B cell (primary cell): ENCODE measurements around the gene ZBTB21. TPM values are rescaled to one million over a fixed set of nuclear protein-coding genes. Genes with fewer than 3 reads are reported as not detected.

Experiments
- ATAC-seq: fragments of 200-7000 bp; cut with Tn5 transposase; one replicate; pipeline ENCODE4 v1.10.0; 2021; ENCODE audit warnings: low read depth, mild to moderate bottlenecking, moderate number of reproducible peaks, moderate library complexity
- CTCF ChIA-PET: fragments of 350-600 bp; sonication (Branson Sonifier 250); formaldehyde crosslinking; loops from one replicate; lab custom pipeline; 2021; ENCODE audit warnings: antibody characterized with exemption, inconsistent platforms; lab: Charles Lee
- POLR2A ChIA-PET: fragments of 350-600 bp; sonication (Branson Sonifier 250); formaldehyde crosslinking; loops from one replicate; lab custom pipeline; 2021; ENCODE audit warnings: antibody characterized with exemption; lab: Charles Lee
- DNase-seq: peaks from one replicate; pipeline ENCODE4 v3.0.0; 2013
- H2AFZ ChIP-seq: 2 replicates; pipeline ENCODE4 v1.6.1; 2012; ENCODE audit warnings: mild to moderate bottlenecking, low read depth, low read length; ENCODE audit not compliant: insufficient read depth, poor library complexity, severe bottlenecking
- H3K27ac ChIP-seq, 2 donors: 1 replicate in 1 of 2; 2 replicates in 1 of 2; pipeline ENCODE4 v1.5.1; 2012 to 2013; ENCODE audit warnings: low read length in 2 of 2, mild to moderate bottlenecking in 2 of 2, moderate library complexity in 1 of 2
- H3K27me3 ChIP-seq, 4 experiments: fragments of 200-600 bp in 1 of 4; sonication (generic) in 1 of 4; replicated peaks in 1 of 4; 1 replicate in 2 of 4; 2 replicates in 2 of 4; pipeline versions ENCODE4 v1.6.1 to v1.7.0; 2013 to 2016; ENCODE audit warnings: low read length in 3 of 4, mild to moderate bottlenecking in 2 of 4, mixed read lengths in 1 of 4, moderate library complexity in 1 of 4; ENCODE audit not compliant: insufficient read depth in 4 of 4, control insufficient read depth in 3 of 4; ENCODE audit errors: control extremely low read depth in 1 of 4
- H3K36me3 ChIP-seq, 2 experiments: replicated peaks in 1 of 2; 1 replicate in 1 of 2; 2 replicates in 1 of 2; pipeline versions ENCODE4 v1.6.1 to v1.7.1; 2013; ENCODE audit warnings: low read length in 1 of 2; ENCODE audit not compliant: insufficient read depth in 2 of 2, control insufficient read depth in 1 of 2; ENCODE audit errors: control extremely low read depth in 1 of 2, extremely low read depth in 1 of 2
- H3K4me1 ChIP-seq, 2 donors: fragments of 200-600 bp in 1 of 2; sonication (generic) in 1 of 2; 1 replicate in 1 of 2; 2 replicates in 1 of 2; pipeline versions ENCODE4 v1.5.1 to v1.6.1; 2013 to 2017; ENCODE audit warnings: low read length in 2 of 2; ENCODE audit not compliant: control insufficient read depth in 2 of 2, insufficient read depth in 2 of 2
- H3K4me2 ChIP-seq: replicated peaks from 2 replicates; pipeline ENCODE3; 2012; ENCODE audit warnings: mild to moderate bottlenecking, low read depth, low read length; ENCODE audit not compliant: poor library complexity, severe bottlenecking
- H3K4me3 ChIP-seq, 5 experiments: fragments of 200-600 bp in 1 of 5; sonication (generic) in 1 of 5; 1 replicate in 3 of 5; 2 replicates in 2 of 5; pipeline versions ENCODE4 v1.5.1 to v1.7.0; 2011 to 2016; ENCODE audit warnings: low read length in 4 of 5, mild to moderate bottlenecking in 4 of 5, low read depth in 2 of 5, control low read depth in 1 of 5, moderate library complexity in 1 of 5; ENCODE audit not compliant: insufficient read depth in 1 of 5; ENCODE audit errors: control extremely low read depth in 1 of 5, extremely low read depth in 1 of 5
- H3K79me2 ChIP-seq: fragments of 200-600 bp; sonication (generic); one replicate; pipeline ENCODE4 v1.6.0; 2016; ENCODE audit warnings: low read length; ENCODE audit not compliant: control insufficient read depth, insufficient read depth
- H3K9ac ChIP-seq: fragments of 200-600 bp; sonication (generic); 2 replicates; pipeline ENCODE4 v1.6.1; 2017; ENCODE audit warnings: mild to moderate bottlenecking, low read length, moderate library complexity
- H3K9me3 ChIP-seq, 3 donors: one replicate each; pipeline versions ENCODE4 v1.6.1 to v1.7.1; 2013; ENCODE audit warnings: low read length in 2 of 3; ENCODE audit not compliant: control insufficient read depth in 2 of 3, insufficient read depth in 1 of 3; ENCODE audit errors: control extremely low read depth in 1 of 3
- H4K20me1 ChIP-seq: 2 replicates; pipeline ENCODE4 v1.6.0; 2012; ENCODE audit warnings: mild to moderate bottlenecking, low read length; ENCODE audit not compliant: insufficient read depth, control insufficient read depth, poor library complexity, severe bottlenecking
- H3K27ac Mint-ChIP-seq: one replicate; pipeline ENCODE4 v1.8.0; 2021; ENCODE audit warnings: mixed read lengths
- H3K27me3 Mint-ChIP-seq: one replicate; pipeline ENCODE4 v1.8.0; 2021; ENCODE audit warnings: mixed read lengths
- H3K4me1 Mint-ChIP-seq: one replicate; pipeline ENCODE4 v1.8.0; 2021; ENCODE audit warnings: mixed read lengths
- H3K4me3 Mint-ChIP-seq: one replicate; pipeline ENCODE4 v1.8.0; 2021; ENCODE audit warnings: mixed read lengths
- H3K9me3 Mint-ChIP-seq: one replicate; pipeline ENCODE4 v1.8.0; 2022; ENCODE audit warnings: mixed read lengths; ENCODE audit not compliant: insufficient read depth
- CTCF ChIP-seq: fragments of 200-600 bp; IDR thresholded peaks from one replicate; pipeline ENCODE4 v1.8.0; 2022; ENCODE audit warnings: antibody characterized with exemption, mild to moderate bottlenecking
- EZH2 ChIP-seq: IDR thresholded peaks from 2 replicates; pipeline ENCODE4 v1.6.1; 2012; ENCODE audit warnings: borderline replicate concordance, low read depth, mild to moderate bottlenecking, moderate library complexity, low read length; ENCODE audit not compliant: insufficient read depth, poor library complexity, severe bottlenecking
- WGBS: methylation state at CpG from one replicate; pipeline ENCODE4 v1.1.5; 2013; ENCODE audit warnings: missing lambda C conversion rate; ENCODE audit not compliant: insufficient coverage; 5-methylcytosine and 5-hydroxymethylcytosine counted together
- intact Hi-C: fragments of 100-400 bp; cut with micrococcal nuclease; formaldehyde crosslinking; loops from one replicate; pipeline ENCODE4 v1.10.0; 2022
- polyA plus RNA-seq: library from polyadenylated mRNA; depleted of rRNA; stranded (reverse); fragments of >200 nt; gene quantifications from 2 replicates; pipeline ENCODE4 v1.2.3, GENCODE V29; 2012
- total RNA-seq, 2 donors: library from RNA; stranded (reverse); fragments of 120-200 nt in 1 of 2; gene quantifications; 1 replicate in 1 of 2; 2 replicates in 1 of 2; pipeline versions ENCODE4 v1.2.3 to v1.2.4, GENCODE V29; 2013 to 2022

The ZBTB21 gene
- total and polyA plus RNA-seq, 2 donors (not counting 1 experiment from before 2014, with no cell fraction given) = 12.4 to 40.1 TPM

- Histone ChIP-seq H3K9ac (no peak overlapping the region), H3K9me3 (no peaks in the 10 kb centered on the region), H3K4me2 (no peak overlapping the region), H3K79me2 (no peaks in the 10 kb centered on the region), H3K27ac (no peak overlapping the region), H3K27me3 (peaks cover 0 to 5% (median under 1%) of the 10 kb centered on the region in 4 experiments), H3K4me1 (peaks cover 0 to 9% of the 10 kb centered on the region in 2 donors), H4K20me1 (no peaks in the 10 kb centered on the region), H3K36me3 (no peaks in the 10 kb centered on the region), H3K4me3 (no peak overlapping the region), H2AFZ (no peak overlapping the region)
- H3K4me3 Mint-ChIP-seq = no peak overlapping the region
- TF ChIP-seq CTCF = no peak
- no peak for TF ChIP-seq EZH2
- H3K27ac Mint-ChIP-seq = no peak overlapping the region
- DNase-seq (no peak), ATAC-seq (no peak)
- ChIA-PET CTCF (interaction anchor here (1.3 kb wide), 1 partner anchor 151 kb away, joined by 4 read pairs; no protein-coding TSS in a partner anchor), POLR2A (no interaction called here)
- intact Hi-C loops = no loop called here
- no peaks in the 10 kb centered on the region for H3K9me3 Mint-ChIP-seq
- H3K4me1 Mint-ChIP-seq = peaks cover 11% of the 10 kb centered on the region
- 95% methylated on average over 4 of the region's 4 CpGs for WGBS
- H3K27me3 Mint-ChIP-seq = peaks cover 29% of the 10 kb centered on the region
Observed at GRCh38 chr21:41967708-41968107, 42.5 kb downstream of the ZBTB21 start.

GRCh38 chr21:41966872-41967621, 43.1 kb downstream of the ZBTB21 start:
- POLR2A ChIA-PET = no interaction called here
- Histone ChIP-seq H3K4me1 (peaks cover 2 to 10% of the 10 kb centered on the region in 2 donors), H3K79me2 (no peaks in the 10 kb centered on the region), H3K4me2 (no peak overlapping the region), H3K9ac (no peak overlapping the region), H2AFZ (no peak overlapping the region), H4K20me1 (no peaks in the 10 kb centered on the region), H3K27ac (no peak overlapping the region), H3K9me3 (no peaks in the 10 kb centered on the region), H3K27me3 (peaks cover 0 to 10% (median 4%) of the 10 kb centered on the region in 4 experiments), H3K4me3 (no peak overlapping the region), H3K36me3 (no peaks in the 10 kb centered on the region)
- Mint-ChIP-seq H3K27me3 (peaks cover 33% of the 10 kb centered on the region), H3K4me3 (no peak overlapping the region), H3K27ac (no peak overlapping the region), H3K9me3 (no peaks in the 10 kb centered on the region), H3K4me1 (peaks cover 12% of the 10 kb centered on the region)
- CTCF ChIA-PET = interaction anchor here (1.1 kb wide), 1 partner anchor 140 kb away, joined by 3 read pairs; no protein-coding TSS in a partner anchor
- DNase-seq (no peak), ATAC-seq (no peak)
- TF ChIP-seq CTCF (no peak), EZH2 (no peak)
- intact Hi-C loops = no loop called here
- 92% methylated on average over 9 of the region's 10 CpGs for whole genome bisulfite sequencing
